Measurements from ENCODE around the gene ASPHD2.
"Not testable (repeated sequence)": the region's sequence is repeated elsewhere in the genome, so short reads cannot be mapped to it uniquely, and the experiment has no call there.

The ASPHD2 gene, protein sequence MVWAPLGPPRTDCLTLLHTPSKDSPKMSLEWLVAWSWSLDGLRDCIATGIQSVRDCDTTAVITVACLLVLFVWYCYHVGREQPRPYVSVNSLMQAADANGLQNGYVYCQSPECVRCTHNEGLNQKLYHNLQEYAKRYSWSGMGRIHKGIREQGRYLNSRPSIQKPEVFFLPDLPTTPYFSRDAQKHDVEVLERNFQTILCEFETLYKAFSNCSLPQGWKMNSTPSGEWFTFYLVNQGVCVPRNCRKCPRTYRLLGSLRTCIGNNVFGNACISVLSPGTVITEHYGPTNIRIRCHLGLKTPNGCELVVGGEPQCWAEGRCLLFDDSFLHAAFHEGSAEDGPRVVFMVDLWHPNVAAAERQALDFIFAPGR

GRCh38 chr22:26428515-26429457, at the start of gene ASPHD2:
TSS of gene ASPHD2 (plus strand) at chr22:26429260. CDS start at chr22:26433616, 4,356 bp downstream.
- peak in 40 of 56 donors; percentile 23 to 75 (median 52) for DNase-seq

GRCh38 chr22:26380072-26380830, 48.8 kb upstream of the ASPHD2 start:
- no peak for DNase-seq

DNA sequence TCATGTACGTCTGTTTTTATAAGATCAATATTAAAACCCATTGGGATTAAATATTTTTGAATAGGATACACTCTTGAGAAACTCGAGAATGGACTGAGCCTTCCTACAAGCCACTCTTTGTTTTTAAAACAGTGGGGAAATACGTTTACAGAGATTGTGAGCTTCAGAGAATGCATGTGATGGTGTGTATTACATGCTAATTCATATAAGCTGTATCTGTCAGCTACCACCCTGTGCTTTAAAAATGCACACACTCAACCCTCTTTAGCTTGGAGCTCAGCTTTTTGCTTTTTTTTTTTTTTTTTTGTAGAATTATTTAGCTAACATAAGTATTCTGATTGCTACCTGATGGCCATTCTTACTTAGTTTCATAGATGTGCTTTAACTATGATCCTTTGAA, 46.3 kb upstream of the ASPHD2 start:
- no peak for DNase-seq

- DNase-seq = no peak
Measured at GRCh38 chr22:26383968-26384556, 45.0 kb upstream of the ASPHD2 start.

GRCh38 chr22:26385164-26385563, 43.9 kb upstream of the ASPHD2 start:
- no peak for DNase-seq

DNA sequence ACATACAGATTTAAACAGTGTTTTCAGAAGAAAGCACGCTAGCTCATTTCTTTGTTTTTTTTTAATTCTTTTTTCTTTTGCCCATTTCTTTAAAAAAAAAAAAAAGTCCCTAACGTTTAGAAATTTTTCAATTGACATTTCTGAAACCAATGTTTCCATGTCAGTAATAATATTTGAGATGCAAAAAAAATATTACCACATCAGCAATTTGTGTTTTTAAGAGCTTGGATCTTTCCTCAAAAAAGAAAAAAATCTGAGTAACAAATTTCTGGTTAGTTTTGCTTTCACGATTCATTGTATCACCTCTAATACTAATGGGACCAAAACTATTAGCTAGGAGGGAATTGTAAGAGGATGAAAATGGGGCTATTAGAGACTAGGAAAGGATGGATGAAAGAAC, 39.9 kb upstream of the ASPHD2 start:
- DNase-seq = no peak

DNA sequence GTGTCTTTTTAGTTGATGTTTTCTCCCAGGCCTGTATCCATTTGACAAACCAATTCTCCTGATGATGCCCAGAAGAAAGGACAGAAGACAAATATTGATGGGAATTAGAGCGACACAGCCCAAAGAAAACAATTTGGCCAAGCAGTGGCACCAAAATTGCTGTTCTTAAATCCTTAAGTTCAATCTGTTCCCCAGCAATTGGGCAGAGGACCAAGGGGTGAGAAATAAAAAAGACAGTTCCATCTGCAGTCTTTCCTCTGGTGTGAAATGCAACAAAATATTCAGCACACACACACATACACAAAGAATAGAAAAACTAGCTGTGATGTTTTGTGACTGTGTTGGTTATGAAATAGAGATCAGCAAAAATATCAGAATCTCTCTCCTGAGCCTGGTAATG, 38.0 kb upstream of the ASPHD2 start:
- no peak for DNase-seq

DNA sequence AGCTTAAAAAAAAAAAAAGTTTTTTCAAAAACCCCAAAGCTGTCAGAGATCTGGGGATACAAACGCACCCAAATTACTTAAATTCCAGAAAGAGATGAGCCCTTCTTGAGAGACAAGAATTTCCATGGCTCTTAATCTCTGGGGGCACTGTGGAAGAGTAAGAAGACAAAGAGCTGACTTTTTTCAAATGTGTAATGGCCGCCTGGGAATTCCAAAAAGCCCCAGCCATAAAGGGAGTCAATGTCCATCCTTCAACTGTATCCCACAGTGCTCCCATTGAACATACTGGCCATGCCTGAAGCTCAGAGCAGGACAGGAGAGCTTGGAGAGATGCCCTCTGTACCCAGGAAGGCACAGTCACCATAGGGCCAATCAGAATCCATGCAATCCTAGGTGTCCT, 37.4 kb upstream of the ASPHD2 start:
- DNase-seq = no peak

DNA sequence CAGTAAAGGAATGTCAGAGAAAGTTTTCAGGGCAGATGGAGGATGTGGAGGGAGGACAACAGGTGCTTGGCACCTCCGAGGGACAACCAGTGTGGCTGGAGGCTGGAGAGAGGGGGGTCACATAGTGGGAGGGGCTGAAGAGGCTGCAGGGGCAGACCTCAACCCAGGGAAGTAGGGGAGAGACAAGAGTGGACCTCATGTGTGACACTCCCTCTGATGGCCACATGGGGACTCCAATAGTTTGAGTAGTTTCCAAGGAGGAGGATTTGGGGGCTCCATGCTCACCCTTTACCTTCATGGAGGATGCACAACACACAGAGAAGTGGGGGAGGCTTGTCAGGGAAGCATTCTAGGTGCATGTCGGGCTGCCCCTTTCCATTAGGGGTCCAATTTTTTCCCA, 35.1 kb upstream of the ASPHD2 start:
- DNase-seq = no peak

GRCh38 chr22:26394777-26395176, 34.3 kb upstream of the ASPHD2 start:
- no peak for DNase-seq

GRCh38 chr22:26395926-26396325, 33.1 kb upstream of the ASPHD2 start:
- no peak for DNase-seq

DNA sequence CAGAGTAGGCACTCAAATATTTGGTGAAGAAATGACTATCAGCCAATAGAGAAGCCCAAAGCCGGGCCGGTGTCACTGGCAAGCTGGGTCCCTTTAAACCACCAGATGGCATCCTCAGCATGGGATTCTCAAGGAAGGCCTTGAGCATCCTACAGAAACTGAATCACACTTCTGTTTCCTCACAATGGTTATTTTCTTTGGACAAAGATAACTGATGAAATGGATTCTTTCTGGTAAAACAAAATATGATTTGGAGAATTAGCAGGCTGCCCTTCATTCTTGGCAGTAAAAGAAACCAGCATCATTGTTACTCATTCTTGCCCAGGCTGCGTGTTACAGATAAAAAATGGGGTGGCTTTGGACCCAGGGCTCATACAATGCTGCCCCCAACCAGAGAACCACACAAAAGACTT, 30.3 kb upstream of the ASPHD2 start:
- peak in 39 of 56 donors; percentile 5 to 80 (median 38) for DNase-seq

DNA sequence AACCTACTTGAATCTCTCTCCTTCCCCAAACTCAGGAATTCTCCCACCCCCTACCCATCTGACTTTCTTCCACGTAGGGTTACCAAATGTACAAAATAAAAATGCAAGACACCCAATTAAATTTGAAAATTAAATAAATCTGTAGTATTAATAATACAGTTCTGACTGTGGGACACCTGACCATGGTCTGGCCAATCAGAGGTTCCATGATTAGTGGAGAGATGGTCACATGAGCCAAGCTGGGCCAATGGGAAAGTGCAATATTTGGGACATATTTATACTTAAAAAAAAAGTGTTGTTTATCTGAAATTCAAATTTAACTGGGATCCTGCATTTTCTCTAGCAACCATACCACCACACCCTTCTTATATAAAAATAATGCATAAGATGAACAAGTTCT, 29.8 kb upstream of the ASPHD2 start:
- DNase-seq = peak in 1 of 56 donors; percentile 5

DNA sequence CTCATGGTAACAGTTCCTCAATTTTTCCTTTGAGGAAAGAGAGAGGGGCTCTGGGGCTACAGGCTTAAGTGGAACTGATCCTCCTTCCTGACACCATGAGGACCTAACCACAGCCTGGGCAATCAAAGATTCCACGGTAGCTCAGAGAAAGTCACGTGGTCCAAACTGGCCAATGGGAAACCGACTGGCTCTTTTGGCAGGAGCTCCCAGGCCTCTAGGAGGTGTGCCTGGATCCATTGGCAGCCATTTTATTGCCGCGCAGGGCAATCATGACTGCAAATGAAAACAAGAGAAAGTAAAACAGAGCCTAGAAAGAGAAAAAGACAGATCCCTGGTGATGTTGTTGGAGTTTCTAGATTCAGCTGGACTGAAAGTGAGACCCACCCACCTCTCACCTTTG, 27.3 kb upstream of the ASPHD2 start:
- DNase-seq = no peak

GRCh38 chr22:26404851-26405421, 24.1 kb upstream of the ASPHD2 start:
- DNase-seq = peak in 4 of 56 donors; percentile 12 to 53 (median 36)

- no peak for DNase-seq
Measured at GRCh38 chr22:26406118-26406517, 22.9 kb upstream of the ASPHD2 start.

DNA sequence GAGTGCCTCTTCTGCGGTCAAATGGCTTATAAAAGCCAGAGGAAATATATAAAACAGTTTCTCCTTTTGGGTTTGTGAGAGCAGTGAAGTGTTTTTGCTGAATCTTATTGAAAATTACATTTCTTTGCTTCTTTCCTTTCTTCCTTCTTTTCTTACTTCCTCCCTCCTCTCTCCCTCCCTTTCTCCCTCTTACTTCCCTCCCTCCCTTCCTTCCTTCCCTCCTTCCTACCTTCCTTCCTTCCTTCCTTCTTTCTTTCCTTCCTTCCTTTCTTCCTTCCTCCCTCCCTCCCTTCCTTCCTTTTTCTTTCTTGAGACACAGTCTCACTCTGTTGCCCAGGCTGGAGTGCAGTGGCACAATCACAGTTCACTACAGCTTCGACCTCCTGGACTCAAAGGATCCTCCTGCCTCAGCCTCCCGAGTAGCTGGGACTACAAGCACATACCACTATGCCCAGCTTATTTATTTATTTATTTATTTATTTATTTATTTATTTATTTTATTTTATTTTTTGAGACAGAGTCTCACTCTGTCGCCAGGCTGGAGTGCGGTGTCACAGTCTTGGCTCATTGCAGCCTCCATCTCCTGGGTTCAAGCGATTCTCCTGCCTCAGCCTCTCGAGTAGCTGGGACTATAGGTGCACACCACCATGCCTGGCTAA, 20.4 kb upstream of the ASPHD2 start:
- not testable (repeated sequence) for DNase-seq

- DNase-seq = peak in 6 of 56 donors; percentile 6 to 69 (median 28)
Measured at GRCh38 chr22:26409719-26410335, 19.2 kb upstream of the ASPHD2 start.

GRCh38 chr22:26410386-26410785, 18.7 kb upstream of the ASPHD2 start:
- no peak for DNase-seq

- no peak for DNase-seq
Measured at GRCh38 chr22:26414347-26414746, 14.7 kb upstream of the ASPHD2 start.

Measured in amygdala (tissue), 56 donors.